Lung (tissue), 12 donors: ENCODE data around the gene COPG1. TPM values are rescaled to one million over a fixed set of nuclear protein-coding genes. Genes with fewer than 3 reads are reported as not detected.

Experiments
- ATAC-seq: fragments of 200-7000 bp; cut with Tn5 transposase; one replicate; pipeline ENCODE4 v1.9.1; 2020; ENCODE audit warnings: moderate number of reproducible peaks; ENCODE audit not compliant: insufficient read depth, low FRiP score
- DNase-seq, 3 donors: peaks; one replicate each; pipeline ENCODE4 v3.0.0-alpha.2; 2013 to 2017
- H3K27ac ChIP-seq, 2 donors: one replicate each; pipeline ENCODE4 v1.5.1; 2013; ENCODE audit warnings: mild to moderate bottlenecking in 2 of 2, moderate library complexity in 2 of 2, control low read depth in 1 of 2, inconsistent platforms in 1 of 2, low read depth in 1 of 2, low read length in 1 of 2
- H3K27me3 ChIP-seq, 3 donors: one replicate each; pipeline ENCODE4 v1.5.1; 2013; ENCODE audit warnings: low read length in 2 of 3; ENCODE audit not compliant: control insufficient read depth in 3 of 3, insufficient read depth in 3 of 3
- H3K36me3 ChIP-seq, 4 donors: one replicate each; pipeline ENCODE4 v1.5.1; 2013; ENCODE audit warnings: low read length in 4 of 4, mild to moderate bottlenecking in 1 of 4, moderate library complexity in 1 of 4; ENCODE audit not compliant: control insufficient read depth in 4 of 4, insufficient read depth in 4 of 4
- H3K4me1 ChIP-seq, 5 donors: one replicate each; pipeline ENCODE4 v1.5.1; 2013; ENCODE audit warnings: low read length in 5 of 5, mild to moderate bottlenecking in 2 of 5, moderate library complexity in 1 of 5; ENCODE audit not compliant: control insufficient read depth in 5 of 5, insufficient read depth in 5 of 5
- H3K4me3 ChIP-seq: one replicate; pipeline ENCODE4 v1.5.1; 2013; ENCODE audit warnings: mild to moderate bottlenecking, control low read depth, moderate library complexity
- H3K9ac ChIP-seq, 2 donors: one replicate each; pipeline ENCODE4 v1.5.1; 2013; ENCODE audit warnings: low read length in 2 of 2, control low read depth in 1 of 2; ENCODE audit not compliant: insufficient read depth in 1 of 2
- H3K9me3 ChIP-seq, 4 donors: one replicate each; pipeline ENCODE4 v1.5.1; 2013; ENCODE audit warnings: low read length in 3 of 4, mild to moderate bottlenecking in 1 of 4, moderate library complexity in 1 of 4; ENCODE audit not compliant: control insufficient read depth in 4 of 4, insufficient read depth in 3 of 4
- CTCF ChIP-seq: IDR thresholded peaks from 2 replicates; pipeline ENCODE4 v1.5.1; 2012; ENCODE audit warnings: mild to moderate bottlenecking; ENCODE audit errors: control extremely low read depth, extremely low read depth
- whole genome bisulfite sequencing, 2 donors: extraction: QIAGEN DNeasy Blood & Tissue Kit; methylation state at CpG; one replicate each; pipeline ENCODE4 v1.1.7; 2013; 5-methylcytosine and 5-hydroxymethylcytosine counted together
- polyA plus RNA-seq, 2 donors: library from polyadenylated mRNA; stranded (reverse); fragments of 200-250 nt; gene quantifications; one replicate each; pipeline ENCODE4 v1.2.1, GENCODE V29; 2013
- total RNA-seq, 2 donors: library from RNA; depleted of rRNA in 1 of 2; stranded (reverse); fragments of >200 nt in 1 of 2; gene quantifications; one replicate each; pipeline ENCODE4 v1.2.1, GENCODE V29; 2014 to 2021
- donor health status: control.
- donor health status: control.
- donor health status: Bipolar disorder and iron deficiency.
- donor health status: healthy.
- donor health status: DM: yes; HTN: yes; CAD: no.

The COPG1 gene
- total and polyA plus RNA-seq, 4 donors = 126 to 234 (median 146) TPM

GRCh38 chr3:129234441-129234840 is 15.0 kb upstream of the COPG1 start:
- Histone ChIP-seq H3K4me1 (peaks cover 0 to 3% (median under 1%) of the 10 kb centered on the region in 5 donors), H3K9ac (no peak overlapping the region), H3K4me3 (no peak overlapping the region), H3K27ac (peak overlapping the region in 1 of 2 donors; percentile 57), H3K36me3 (no peaks in the 10 kb centered on the region), H3K9me3 (no peaks in the 10 kb centered on the region), H3K27me3 (no peaks in the 10 kb centered on the region)
- no peak for TF ChIP-seq CTCF
- ATAC-seq (no peak), DNase-seq (no peak)
- 93 to 98% methylated on average over 3 of the region's 3 CpGs for WGBS, 2 donors

- no peaks in the 10 kb centered on the region for H3K9me3 ChIP-seq
- ATAC-seq (no peak), DNase-seq (no peak)
- H3K4me1 ChIP-seq = no peaks in the 10 kb centered on the region
- WGBS, 2 donors = 87 to 91% methylated on average over 4 of the region's 4 CpGs
- no peak for TF ChIP-seq CTCF
- H3K27ac ChIP-seq = peak overlapping the region in 1 of 2 donors; percentile 10
- no peaks in the 10 kb centered on the region for H3K27me3 ChIP-seq
- H3K36me3 ChIP-seq = no peaks in the 10 kb centered on the region
- no peak overlapping the region for H3K4me3 ChIP-seq
- no peak overlapping the region for H3K9ac ChIP-seq
These were observed 14.0 kb upstream of the COPG1 start for GRCh38 chr3:129235344-129235917.

- Histone ChIP-seq H3K27ac (peak overlapping the region in 1 of 2 donors; percentile 79), H3K36me3 (no peaks in the 10 kb centered on the region), H3K4me1 (no peaks in the 10 kb centered on the region), H3K9ac (no peak overlapping the region), H3K27me3 (no peaks in the 10 kb centered on the region), H3K9me3 (no peaks in the 10 kb centered on the region), H3K4me3 (no peak overlapping the region)
- WGBS, 2 donors = 56 to 65% methylated on average over 8 of the region's 8 CpGs
- no peak for TF ChIP-seq CTCF
- ATAC-seq (peak; percentile 67), DNase-seq (peak in 1 of 3 donors; percentile 18)
These were observed 10.3 kb upstream of the COPG1 start for GRCh38 chr3:129238945-129239705.
